H1 (cell line): ENCODE results near the gene ACAD11. TPM values are rescaled to one million over a fixed set of nuclear protein-coding genes. Genes with fewer than 3 reads are reported as not detected.

Experiments used
- CTCF ChIA-PET: fragments of 300-600 bp; sonication (Branson Sonifier 250); formaldehyde crosslinking; loops from one replicate; lab custom pipeline; 2021; ENCODE audit not compliant: partially characterized antibody; lab: Charles Lee
- POLR2A ChIA-PET: fragments of 300-600 bp; sonication (Branson Sonifier 250); formaldehyde crosslinking; loops from one replicate; lab custom pipeline; 2021; ENCODE audit warnings: inconsistent platforms; ENCODE audit not compliant: partially characterized antibody; lab: Charles Lee
- DNase-seq, 2 experiments: peaks; one replicate each; pipeline versions ENCODE4 v3.0.0 to v3.0.0-alpha.2; 2010 to 2022; ENCODE audit warnings: low spot score in 2 of 2, low read depth in 1 of 2, mixed read lengths in 1 of 2
- FAIRE-seq: peaks from 2 replicates; lab custom pipeline; 2011; peaks lifted over from hg19 to GRCh38; lab: Jason Lieb, UNC
- H2AFZ ChIP-seq: 2 replicates; pipeline ENCODE4 v1.8.1; 2012; ENCODE audit warnings: low read length, inconsistent platforms
- H2AK5ac ChIP-seq: 2 replicates; pipeline ENCODE4 v1.6.1; 2013; ENCODE audit warnings: low read depth, low read length
- H2BK120ac ChIP-seq: replicated peaks from 2 replicates; pipeline ENCODE3; 2013; ENCODE audit warnings: low read depth, low read length, inconsistent platforms
- H2BK12ac ChIP-seq: 2 replicates; pipeline ENCODE4 v1.6.1; 2013; ENCODE audit warnings: low read depth, low read length
- H2BK15ac ChIP-seq: 2 replicates; pipeline ENCODE4 v1.6.1; 2013; ENCODE audit warnings: low read length
- H2BK20ac ChIP-seq: 2 replicates; pipeline ENCODE4 v1.6.1; 2013; ENCODE audit warnings: low read length
- H2BK5ac ChIP-seq: 2 replicates; pipeline ENCODE4 v1.6.1; 2013; ENCODE audit warnings: low read depth, low read length
- H3K14ac ChIP-seq: 2 replicates; pipeline ENCODE4 v1.6.1; 2013; ENCODE audit warnings: inconsistent platforms; ENCODE audit not compliant: insufficient read length
- H3K18ac ChIP-seq: 2 replicates; pipeline ENCODE4 v1.6.1; 2013; ENCODE audit warnings: low read length; ENCODE audit errors: extremely low read depth
- H3K23ac ChIP-seq: 2 replicates; pipeline ENCODE4 v1.6.1; 2013; ENCODE audit warnings: inconsistent platforms; ENCODE audit not compliant: insufficient read length
- H3K23me2 ChIP-seq: 2 replicates; pipeline ENCODE4 v1.6.1; 2013; ENCODE audit warnings: low read depth, low read length
- H3K27ac ChIP-seq: 2 replicates; pipeline ENCODE4 v1.6.1; 2011; ENCODE audit warnings: low read depth, low read length, inconsistent platforms
- H3K27me3 ChIP-seq, 4 experiments: replicated peaks in 1 of 4; 1 replicate in 1 of 4; 2 replicates in 3 of 4; pipeline versions ENCODE4 v1.6.1 to v1.8.1; 2011 to 2013; ENCODE audit warnings: low read length in 3 of 4, mild to moderate bottlenecking in 3 of 4, inconsistent platforms in 2 of 4, mixed read lengths in 2 of 4, moderate library complexity in 1 of 4; ENCODE audit not compliant: control insufficient read depth in 3 of 4, insufficient read depth in 3 of 4; ENCODE audit errors: extremely low read depth in 1 of 4
- H3K36me3 ChIP-seq, 4 experiments: 2 replicates each; pipeline versions ENCODE4 v1.6.1 to v1.8.1; 2011 to 2013; ENCODE audit warnings: mild to moderate bottlenecking in 4 of 4, low read length in 3 of 4, moderate library complexity in 2 of 4, control low read depth in 1 of 4, inconsistent platforms in 1 of 4; ENCODE audit not compliant: insufficient read depth in 4 of 4, control insufficient read depth in 2 of 4
- H3K4ac ChIP-seq: replicated peaks from 2 replicates; pipeline ENCODE3; 2013; ENCODE audit warnings: low read length, low read depth, mixed read lengths, inconsistent platforms; ENCODE audit not compliant: insufficient read length
- H3K4me1 ChIP-seq, 4 experiments: replicated peaks in 1 of 4; 1 replicate in 1 of 4; 2 replicates in 3 of 4; pipeline versions ENCODE4 v1.6.1 to v1.8.1; 2011 to 2013; ENCODE audit warnings: low read length in 3 of 4, inconsistent platforms in 2 of 4, mixed read lengths in 1 of 4; ENCODE audit not compliant: insufficient read depth in 4 of 4, control insufficient read depth in 3 of 4
- H3K4me2 ChIP-seq, 2 experiments: 2 replicates each; pipeline versions ENCODE4 v1.6.1 to v1.8.1; 2011 to 2013; ENCODE audit warnings: low read depth in 2 of 2, low read length in 2 of 2, control low read depth in 1 of 2, inconsistent platforms in 1 of 2, mild to moderate bottlenecking in 1 of 2; ENCODE audit not compliant: insufficient read depth in 1 of 2
- H3K4me3 ChIP-seq, 4 experiments: fragments of 200-600, 300-600 bp in 1 of 4; sonication (generic), shearing (Covaris generic), sonication (Bioruptor Twin) in 1 of 4; 2 replicates each; pipeline versions ENCODE4 v1.5.1 to v1.8.1; 2011 to 2016; ENCODE audit warnings: low read length in 4 of 4, low read depth in 3 of 4, control low read depth in 2 of 4, inconsistent platforms in 2 of 4, mild to moderate bottlenecking in 2 of 4, mixed read lengths in 1 of 4, moderate library complexity in 1 of 4; ENCODE audit not compliant: insufficient read depth in 2 of 4; ENCODE audit errors: extremely low read depth in 1 of 4
- H3K56ac ChIP-seq: replicated peaks from 2 replicates; pipeline ENCODE3; 2013; ENCODE audit warnings: low read depth, mild to moderate bottlenecking, mixed read lengths, low read length, inconsistent platforms; ENCODE audit not compliant: insufficient read length
- H3K79me1 ChIP-seq: 2 replicates; pipeline ENCODE4 v1.6.1; 2013; ENCODE audit warnings: low read depth, low read length, control low read depth
- H3K79me2 ChIP-seq, 2 experiments: 2 replicates each; pipeline versions ENCODE4 v1.6.1 to v1.8.1; 2012 to 2013; ENCODE audit warnings: low read length in 2 of 2, mild to moderate bottlenecking in 2 of 2, inconsistent platforms in 1 of 2; ENCODE audit not compliant: insufficient read depth in 2 of 2, control insufficient read depth in 1 of 2
- H3K9ac ChIP-seq, 4 experiments: replicated peaks in 1 of 4; 1 replicate in 1 of 4; 2 replicates in 3 of 4; pipeline versions ENCODE4 v1.6.1 to v1.8.1; 2011 to 2013; ENCODE audit warnings: low read depth in 3 of 4, low read length in 3 of 4, control low read depth in 2 of 4, mild to moderate bottlenecking in 2 of 4, moderate library complexity in 2 of 4, inconsistent platforms in 1 of 4; ENCODE audit errors: extremely low read depth in 1 of 4
- H3K9me3 ChIP-seq, 2 experiments: 2 replicates each; pipeline versions ENCODE4 v1.6.1 to v1.8.1; 2012 to 2013; ENCODE audit warnings: mild to moderate bottlenecking in 2 of 2, moderate library complexity in 2 of 2, control low read depth in 1 of 2, inconsistent platforms in 1 of 2, low read depth in 1 of 2, low read length in 1 of 2, mixed read lengths in 1 of 2; ENCODE audit not compliant: insufficient read depth in 2 of 2
- H4K20me1 ChIP-seq, 2 experiments: replicated peaks in 1 of 2; 2 replicates each; pipeline versions ENCODE3 to v1.8.1; 2011 to 2013; ENCODE audit warnings: inconsistent platforms in 2 of 2, low read length in 2 of 2, mild to moderate bottlenecking in 1 of 2; ENCODE audit not compliant: insufficient read depth in 2 of 2, control insufficient read depth in 1 of 2
- H4K5ac ChIP-seq: 2 replicates; pipeline ENCODE4 v1.6.1; 2013; ENCODE audit warnings: low read length, low read depth, mixed read lengths, inconsistent platforms; ENCODE audit not compliant: insufficient read length
- H4K8ac ChIP-seq: 2 replicates; pipeline ENCODE4 v1.8.0; 2013; ENCODE audit warnings: mild to moderate bottlenecking, moderate library complexity, low read length, inconsistent platforms; ENCODE audit not compliant: insufficient read depth; ENCODE audit errors: extremely low read depth
- H4K91ac ChIP-seq: replicated peaks from 2 replicates; pipeline ENCODE3; 2013; ENCODE audit warnings: low read length, mixed read lengths, inconsistent platforms; ENCODE audit not compliant: insufficient read length
- BCL11A ChIP-seq, 2 experiments: IDR thresholded peaks; one replicate each; pipeline ENCODE4 v1.6.1; 2011; ENCODE audit warnings: low read depth in 2 of 2, low read length in 2 of 2, mild to moderate bottlenecking in 2 of 2
- CHD1 ChIP-seq: IDR thresholded peaks from 2 replicates; pipeline ENCODE4 v1.6.1; 2012; ENCODE audit warnings: low read depth, low read length, improper control_type of control experiment
- EGR1 ChIP-seq: IDR thresholded peaks from 2 replicates; pipeline ENCODE4 v1.6.1; 2011; ENCODE audit warnings: low read depth, low read length, borderline replicate concordance
- MAFK ChIP-seq: IDR thresholded peaks from 2 replicates; pipeline ENCODE4 v1.6.1; 2012; ENCODE audit warnings: low read depth, mild to moderate bottlenecking, improper control_type of control experiment, low read length
- NANOG ChIP-seq: IDR thresholded peaks from 2 replicates; pipeline ENCODE4 v1.6.1; 2011; ENCODE audit warnings: low read length, low read depth, mild to moderate bottlenecking, inconsistent platforms; ENCODE audit not compliant: insufficient read depth, poor library complexity, severe bottlenecking
- RFX5 ChIP-seq: IDR thresholded peaks from 2 replicates; pipeline ENCODE4 v1.6.1; 2011; ENCODE audit warnings: low read depth, low read length, improper control_type of control experiment, borderline replicate concordance
- RXRA ChIP-seq: IDR thresholded peaks from 2 replicates; pipeline ENCODE4 v1.6.1; 2011; ENCODE audit warnings: low read depth, mild to moderate bottlenecking, low read length, moderate library complexity; ENCODE audit not compliant: insufficient read depth
- ZNF274 ChIP-seq: IDR thresholded peaks from 2 replicates; pipeline ENCODE4 v1.7.0; 2012; ENCODE audit warnings: low read length, borderline replicate concordance; ENCODE audit errors: extremely low read depth
- WGBS, 2 experiments: shearing (Covaris generic) in 1 of 2; methylation state at CpG; one replicate each; pipeline versions ENCODE4 v1.1.6 to v1.1.7; 2013 to 2015; ENCODE audit warnings: low lambda C conversion rate in 2 of 2, mixed read lengths in 2 of 2, inconsistent platforms in 1 of 2, low coverage in 1 of 2, missing lambda C conversion rate in 1 of 2; ENCODE audit not compliant: insufficient replicate concordance in 2 of 2, insufficient coverage in 1 of 2, insufficient read length in 1 of 2; ENCODE audit errors: extremely low coverage in 1 of 2, missing lambda C conversion rate in 1 of 2; 5-methylcytosine and 5-hydroxymethylcytosine counted together
- polyA plus RNA-seq, 7 experiments: library from polyadenylated mRNA; depleted of rRNA in 3 of 7; stranded (reverse) in 5 of 7; unstranded in 2 of 7; fragments of >200 nt in 5 of 7; fragments of 200-250 nt in 2 of 7; gene quantifications; 1 replicate in 5 of 7; 2 replicates in 1 of 7; 4 replicates in 1 of 7; pipeline versions ENCODE4 v1.2.1 to v1.2.3, GENCODE V29; 2011 to 2013; ENCODE audit warnings: missing spikeins in 2 of 7, mixed read lengths in 2 of 7
- total RNA-seq: library from RNA; stranded (reverse); fragmentation: NEBNext Ultra II Directional; extraction: Animal tissue kit (Norgen Biotek cat#: 25700); gene quantifications from 2 replicates; pipeline ENCODE4 v1.2.1, GENCODE V29; 2021
- TF ChIP-seq, protein P1 (sequence below): IDR thresholded peaks from 2 replicates; pipeline ENCODE4 v1.6.1; 2012; ENCODE audit warnings: inconsistent platforms
- TF ChIP-seq, protein P2 (sequence below): IDR thresholded peaks from 2 replicates; pipeline ENCODE4 v1.6.1; 2012; ENCODE audit warnings: low read length, inconsistent platforms

ACAD11 gene
- total and polyA plus RNA-seq, 2 of the 8 experiments (the other 6 are each of a cell fraction or from before 2014, with no cell fraction given): 5.5 to 11.0 TPM

GRCh38 chr3:132556508-132557159 is 103.0 kb downstream of the ACAD11 start:
- Histone ChIP-seq H2BK5ac (no peak overlapping the region), H4K5ac (no peak overlapping the region), H2BK15ac (no peak overlapping the region), H3K18ac (no peak overlapping the region), H3K23me2 (no peaks in the 10 kb centered on the region), H2BK20ac (no peak overlapping the region), H3K27ac (no peak overlapping the region; the same call in 1 of the 2 replicates), H3K79me2 (no peaks in the 10 kb centered on the region), H3K14ac (no peak overlapping the region), H2AFZ (no peak overlapping the region), H4K91ac (no peak overlapping the region), H3K36me3 (no peaks in the 10 kb centered on the region), H2BK120ac (no peak overlapping the region), H3K27me3 (no peaks in the 10 kb centered on the region), H3K9ac (no peak overlapping the region), H3K4me2 (no peak overlapping the region), H3K4me3 (no peak overlapping the region), H3K56ac (no peak overlapping the region), H4K20me1 (no peaks in the 10 kb centered on the region), H2AK5ac (no peak overlapping the region), H3K79me1 (no peaks in the 10 kb centered on the region), H3K4ac (no peak overlapping the region), H3K23ac (no peak overlapping the region), H3K9me3 (no peaks in the 10 kb centered on the region), H4K8ac (no peak overlapping the region), H3K4me1 (peaks cover 3 to 12% (median 7%) of the 10 kb centered on the region in 4 experiments; a peak in 4 of 7 replicates), H2BK12ac (no peak overlapping the region)
- ChIA-PET POLR2A (interaction anchor here (1.0 kb wide), 1 partner anchor 88 kb away, joined by 3 read pairs; no protein-coding TSS in a partner anchor), CTCF (interaction anchor here (0.7 to 1.1 kb wide), 3 partner anchors 10 to 87 kb away, joined by 3 read pairs; no protein-coding TSS in a partner anchor)
- no peak for DNase-seq
- WGBS, 2 experiments: 90% methylated on average over 8 of the region's 8 CpGs; no CpG with 5 or more reads in 1 of the 2 experiments
- no peak for FAIRE-seq
- TF ChIP-seq, protein P1, sequence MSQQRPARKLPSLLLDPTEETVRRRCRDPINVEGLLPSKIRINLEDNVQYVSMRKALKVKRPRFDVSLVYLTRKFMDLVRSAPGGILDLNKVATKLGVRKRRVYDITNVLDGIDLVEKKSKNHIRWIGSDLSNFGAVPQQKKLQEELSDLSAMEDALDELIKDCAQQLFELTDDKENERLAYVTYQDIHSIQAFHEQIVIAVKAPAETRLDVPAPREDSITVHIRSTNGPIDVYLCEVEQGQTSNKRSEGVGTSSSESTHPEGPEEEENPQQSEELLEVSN: no peak
- no peak for TF ChIP-seq EGR1
- TF ChIP-seq RFX5: no peak
- TF ChIP-seq BCL11A (IDR thresholded peaks at IDR 0.05; ENCODE audit: low read depth in 2 of 2, low read length in 2 of 2): no peak
- no peak for TF ChIP-seq MAFK
- no peak for TF ChIP-seq NANOG
- TF ChIP-seq ZNF274: no peak
- no peak for TF ChIP-seq CHD1
- TF ChIP-seq RXRA: no peak
- TF ChIP-seq, protein P2, sequence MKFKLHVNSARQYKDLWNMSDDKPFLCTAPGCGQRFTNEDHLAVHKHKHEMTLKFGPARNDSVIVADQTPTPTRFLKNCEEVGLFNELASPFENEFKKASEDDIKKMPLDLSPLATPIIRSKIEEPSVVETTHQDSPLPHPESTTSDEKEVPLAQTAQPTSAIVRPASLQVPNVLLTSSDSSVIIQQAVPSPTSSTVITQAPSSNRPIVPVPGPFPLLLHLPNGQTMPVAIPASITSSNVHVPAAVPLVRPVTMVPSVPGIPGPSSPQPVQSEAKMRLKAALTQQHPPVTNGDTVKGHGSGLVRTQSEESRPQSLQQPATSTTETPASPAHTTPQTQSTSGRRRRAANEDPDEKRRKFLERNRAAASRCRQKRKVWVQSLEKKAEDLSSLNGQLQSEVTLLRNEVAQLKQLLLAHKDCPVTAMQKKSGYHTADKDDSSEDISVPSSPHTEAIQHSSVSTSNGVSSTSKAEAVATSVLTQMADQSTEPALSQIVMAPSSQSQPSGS: no peak
